Astrocyte (in vitro differentiated cells and primary cell): ENCODE measurements around the gene BST1.

Source experiments
- CTCF ChIP-seq: IDR thresholded peaks from 2 replicates; pipeline ENCODE4 v1.5.1; 2011; ENCODE audit warnings: low read depth, mild to moderate bottlenecking, inconsistent platforms, low read length, moderate library complexity; ENCODE audit not compliant: insufficient read depth
- EZH2 ChIP-seq: IDR thresholded peaks from 2 replicates; pipeline ENCODE4 v1.6.1; 2012; ENCODE audit warnings: mild to moderate bottlenecking, low read length, inconsistent platforms; ENCODE audit not compliant: insufficient read depth

DNA sequence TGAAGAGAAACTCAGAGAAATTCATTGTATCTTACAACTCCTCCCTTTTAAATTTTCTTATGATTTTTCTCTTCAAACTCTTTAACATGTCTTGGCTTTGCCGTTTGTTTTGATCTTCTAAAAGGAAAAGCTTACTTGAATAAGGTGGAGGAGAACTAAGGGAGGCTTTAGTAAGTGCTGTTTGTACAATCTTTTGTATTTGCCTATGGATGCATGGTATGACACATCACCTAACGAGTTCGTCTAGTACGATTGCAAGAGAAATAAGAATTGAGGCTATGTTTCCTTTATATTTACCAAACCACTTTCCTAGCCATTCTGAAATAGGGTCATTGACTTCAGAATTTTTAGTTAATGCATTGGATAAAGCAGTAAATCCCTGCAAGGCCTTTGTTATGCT lies 8.4 kb upstream of the BST1 start:
- TF ChIP-seq CTCF (no peak), EZH2 (no peak)
